ENCODE data around the gene PTX4.

Gene PTX4, protein sequence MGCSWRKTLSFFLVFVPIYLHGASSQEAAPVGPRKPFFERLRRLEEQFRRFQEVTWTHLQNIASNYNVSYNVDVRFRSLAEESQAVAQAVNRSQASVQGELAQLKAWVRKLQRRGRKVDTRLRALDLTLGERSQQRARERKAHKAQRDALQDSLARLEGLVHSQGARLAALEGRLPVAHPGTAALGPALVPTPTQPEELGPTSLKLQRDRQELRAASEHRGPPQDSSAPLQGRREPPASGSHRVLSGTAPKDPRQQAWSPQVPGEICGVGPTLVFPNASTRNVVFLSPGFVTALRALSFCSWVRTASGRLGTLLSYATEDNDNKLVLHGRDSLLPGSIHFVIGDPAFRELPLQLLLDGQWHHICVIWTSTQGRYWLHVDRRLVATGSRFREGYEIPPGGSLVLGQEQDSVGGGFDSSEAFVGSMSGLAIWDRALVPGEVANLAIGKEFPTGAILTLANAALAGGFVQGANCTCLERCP

DNA sequence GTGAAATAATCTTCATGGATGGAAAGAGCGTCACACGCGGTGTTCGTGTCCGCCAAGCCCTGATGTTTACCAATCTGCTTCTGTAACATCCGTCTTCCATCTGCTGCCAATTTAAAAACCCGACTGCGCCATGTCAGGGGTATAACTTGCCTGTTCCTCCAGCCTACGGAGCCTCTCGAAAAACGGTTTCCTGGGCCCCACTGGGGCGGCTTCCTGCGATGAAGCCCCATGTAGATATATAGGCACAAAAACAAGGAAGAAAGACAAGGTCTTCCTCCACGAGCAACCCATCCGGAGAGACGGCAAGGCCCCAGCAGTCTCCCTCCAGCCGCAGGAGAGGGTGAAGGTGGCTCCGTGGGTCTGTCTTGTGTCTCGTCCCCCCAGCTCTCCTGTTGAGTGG lies at the start of gene PTX4:
PTX4 (minus strand) TSS at position 326 of the 400 bp plus-strand sequence; CDS start at position 291, 35 bp downstream.
- no peak for DNase-seq (ENCODE audit: low read depth)

DNA sequence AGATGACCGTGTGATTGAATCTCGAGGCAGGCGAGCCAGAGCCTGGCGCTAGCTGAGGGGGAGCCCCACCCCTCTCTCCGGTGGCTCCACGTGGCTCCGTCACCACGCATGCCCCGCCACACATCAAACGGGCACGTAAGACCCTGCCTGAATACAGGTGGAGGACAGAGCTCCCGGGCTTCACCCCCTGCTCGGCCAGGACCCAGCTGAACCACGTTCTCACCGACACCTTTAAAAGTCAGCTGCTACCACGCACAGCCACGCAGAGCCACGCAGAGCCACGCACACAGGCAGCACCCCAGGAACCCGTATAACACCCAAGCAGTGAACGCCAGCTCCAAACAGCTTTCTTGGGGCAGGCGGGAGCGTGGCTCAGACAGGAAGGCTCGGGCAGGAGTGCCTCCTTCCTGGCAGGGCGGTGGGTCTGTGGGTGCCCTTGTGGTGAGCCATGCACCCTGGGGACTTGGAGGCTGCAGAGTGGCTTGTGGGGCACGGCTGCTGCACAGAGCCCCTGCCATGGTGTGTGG lies 49.1 kb upstream of the PTX4 start:
- DNase-seq (ENCODE audit: low read depth), result no peak

DNA sequence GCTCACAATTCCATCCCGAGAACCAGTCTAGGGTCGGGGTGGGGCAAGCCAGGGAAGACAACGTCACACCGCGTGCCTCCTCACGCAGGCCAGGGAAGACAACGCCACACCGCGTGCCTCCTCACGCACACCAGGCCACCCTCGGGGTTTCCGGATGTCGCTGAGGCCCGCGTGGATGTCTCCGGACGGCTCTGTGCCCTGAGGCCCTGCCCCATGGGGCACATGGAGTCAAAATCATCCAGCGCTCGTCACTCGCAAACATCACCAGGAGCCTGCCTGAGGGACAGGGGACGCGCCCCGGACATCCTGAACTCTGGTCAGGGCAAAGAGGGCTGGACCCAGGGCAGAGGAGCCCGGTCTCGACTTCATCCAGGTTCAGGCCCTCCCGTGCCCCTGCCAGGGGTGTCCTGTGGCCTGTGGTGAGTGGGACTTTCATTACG lies 48.4 kb upstream of the PTX4 start:
- no peak for DNase-seq (ENCODE audit: low read depth)

DNA sequence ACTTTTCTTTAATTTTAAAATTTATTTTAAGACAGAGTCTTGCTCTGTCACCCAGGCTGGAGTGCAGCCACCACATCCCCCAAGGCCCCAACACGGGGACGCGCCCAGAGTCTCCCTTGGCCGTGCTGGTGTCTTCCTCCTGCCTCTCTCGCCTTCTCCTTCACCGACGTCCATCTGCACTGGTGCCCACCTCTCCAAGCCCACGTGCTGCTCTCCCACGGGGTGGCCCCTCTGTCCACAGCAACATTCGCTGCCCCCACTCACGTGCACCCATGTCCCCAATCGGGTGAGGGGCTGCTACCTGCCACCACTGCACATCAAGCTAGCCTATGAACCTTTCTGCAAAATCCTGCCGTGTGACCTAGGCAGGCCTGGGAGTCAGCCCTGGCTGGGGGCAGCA lies 47.9 kb upstream of the PTX4 start:
- no peak for DNase-seq (ENCODE audit: low read depth)

DNA sequence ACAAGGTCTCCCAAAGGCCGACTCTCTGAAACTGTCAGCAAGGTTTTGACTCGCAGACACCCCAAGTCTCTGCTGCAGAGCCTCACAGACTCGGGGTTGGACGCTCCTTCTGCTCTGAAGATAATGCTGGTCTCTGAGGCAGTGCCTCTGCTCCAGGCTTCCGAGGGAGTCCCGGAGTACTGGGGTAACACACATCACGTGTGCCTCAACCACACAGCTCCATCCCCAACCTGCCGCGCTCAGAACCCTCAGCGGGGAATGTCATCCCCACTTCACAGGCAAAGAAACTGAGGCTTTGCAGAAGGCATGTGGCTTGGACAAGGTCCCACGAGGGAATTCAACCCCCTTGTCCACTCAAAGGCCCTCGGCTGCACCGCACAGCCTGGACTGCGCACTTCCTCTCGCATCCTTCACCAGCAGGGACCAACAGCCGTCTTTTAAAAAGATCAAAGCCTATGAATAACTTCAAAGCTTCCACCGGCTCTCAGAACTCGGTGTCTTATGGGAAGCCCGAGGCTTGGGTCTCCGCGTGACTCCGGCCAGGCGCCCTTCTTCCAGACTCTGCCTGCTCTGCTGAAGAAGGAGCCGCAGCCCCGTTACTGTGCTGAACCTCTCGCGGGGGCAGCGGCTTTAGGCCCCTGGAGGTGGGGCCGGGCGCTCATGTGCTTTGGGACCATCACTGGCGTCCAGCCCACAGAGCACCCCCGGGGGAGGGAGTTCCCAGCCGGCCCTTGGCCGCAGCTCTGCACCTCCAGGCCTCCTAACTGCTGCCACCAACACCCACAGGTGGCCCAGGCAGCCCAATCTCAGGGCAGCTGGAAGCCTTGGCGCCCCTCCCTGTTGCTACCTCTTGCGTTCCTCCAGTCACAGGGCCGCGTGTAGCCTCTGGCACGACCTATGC lies 46.9 kb upstream of the PTX4 start:
- DNase-seq (ENCODE audit: low read depth), result no peak

DNA sequence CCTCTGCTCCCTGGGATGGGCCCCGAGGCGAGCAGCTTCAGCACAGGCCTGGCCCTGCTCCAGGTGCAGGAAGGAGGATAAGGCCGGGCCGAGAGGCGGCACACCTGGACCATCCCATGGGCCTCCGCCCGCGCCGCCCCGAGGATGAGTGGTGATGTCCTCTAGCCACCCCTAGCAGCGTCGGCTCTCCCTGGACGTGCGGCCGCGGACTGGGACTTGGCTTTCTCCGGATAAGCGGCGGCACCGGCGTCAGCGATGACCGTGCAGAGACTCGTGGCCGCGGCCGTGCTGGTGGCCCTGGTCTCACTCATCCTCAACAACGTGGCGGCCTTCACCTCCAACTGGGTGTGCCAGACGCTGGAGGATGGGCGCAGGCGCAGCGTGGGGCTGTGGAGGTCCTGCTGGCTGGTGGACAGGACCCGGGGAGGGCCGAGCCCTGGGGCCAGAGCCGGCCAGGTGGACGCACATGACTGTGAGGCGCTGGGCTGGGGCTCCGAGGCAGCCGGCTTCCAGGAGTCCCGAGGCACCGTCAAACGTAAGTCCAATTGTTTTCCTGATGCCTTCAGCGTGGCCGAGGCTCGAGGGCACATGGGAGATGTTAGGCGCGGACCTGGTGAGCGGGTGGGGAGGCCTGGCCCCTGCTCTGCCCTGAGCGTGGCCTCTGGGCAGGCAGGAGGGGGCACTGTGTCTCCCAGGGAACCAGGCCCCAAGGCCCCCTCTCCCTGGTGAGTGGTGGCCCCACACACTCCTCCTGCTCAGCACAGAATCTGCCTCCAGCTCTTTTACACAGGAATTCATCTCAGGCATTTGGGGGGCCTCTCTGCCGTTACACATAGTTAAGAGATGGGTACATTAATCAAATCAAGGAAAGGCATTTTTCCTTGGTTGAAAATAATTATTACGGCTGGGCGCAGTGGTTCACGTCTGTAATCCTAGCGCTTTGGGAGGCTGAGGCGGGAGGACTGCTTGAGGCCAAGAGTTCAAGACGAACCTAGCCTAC lies 45.6 kb upstream of the PTX4 start:
- no peak for DNase-seq (ENCODE audit: low read depth)

DNA sequence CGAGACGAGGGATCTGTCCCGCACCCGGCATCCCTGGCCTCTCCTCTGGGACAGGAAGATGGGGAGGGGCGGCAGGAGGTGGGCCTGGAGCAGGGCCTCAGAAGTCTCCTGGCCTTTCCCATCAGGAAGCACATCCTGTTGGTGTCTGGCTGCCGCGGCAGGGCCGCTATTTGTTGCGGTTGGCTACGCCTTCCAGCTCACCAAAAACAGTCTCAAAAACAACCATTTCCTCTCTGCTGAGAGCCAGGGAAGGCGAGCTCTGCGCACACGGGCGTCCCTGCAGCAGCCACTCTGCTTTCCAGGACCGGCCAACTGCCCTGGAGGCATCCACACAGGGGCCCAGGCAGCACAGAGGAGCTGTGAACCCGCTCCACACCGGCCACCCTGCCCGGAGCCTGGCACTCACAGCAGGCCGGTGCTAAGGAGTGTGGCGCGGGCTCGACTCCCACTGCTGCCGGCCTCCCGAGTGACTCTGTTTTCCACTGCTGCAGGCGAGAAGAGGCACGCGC lies 44.8 kb upstream of the PTX4 start, which contains the start of gene TMEM204:
TMEM204 (plus strand) TSS at position 224 of the 509 bp plus-strand sequence. CDS start 610 bp downstream, outside the sequence.
- no peak for DNase-seq (ENCODE audit: low read depth)

DNA sequence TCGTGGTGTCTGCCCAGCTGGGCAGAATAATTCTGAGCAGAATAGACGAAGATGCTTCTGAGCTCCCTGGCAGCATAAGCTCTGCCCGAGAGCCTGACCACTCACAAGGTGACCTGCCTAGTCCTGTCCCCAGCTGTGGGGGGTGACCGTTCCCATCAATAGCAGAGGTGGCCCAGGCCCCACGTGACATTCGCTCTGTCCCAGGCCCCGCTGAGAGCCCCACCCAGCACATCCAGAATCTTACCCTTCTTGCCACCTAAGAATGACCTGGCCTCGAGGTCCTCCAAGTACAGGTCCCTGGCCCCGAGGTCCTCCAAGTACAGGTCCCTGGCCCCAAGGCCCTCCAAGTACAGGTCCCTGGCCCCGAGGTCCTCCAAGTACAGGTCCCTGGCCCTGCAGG lies 44.0 kb upstream of the PTX4 start:
- no peak for DNase-seq (ENCODE audit: low read depth)

DNA sequence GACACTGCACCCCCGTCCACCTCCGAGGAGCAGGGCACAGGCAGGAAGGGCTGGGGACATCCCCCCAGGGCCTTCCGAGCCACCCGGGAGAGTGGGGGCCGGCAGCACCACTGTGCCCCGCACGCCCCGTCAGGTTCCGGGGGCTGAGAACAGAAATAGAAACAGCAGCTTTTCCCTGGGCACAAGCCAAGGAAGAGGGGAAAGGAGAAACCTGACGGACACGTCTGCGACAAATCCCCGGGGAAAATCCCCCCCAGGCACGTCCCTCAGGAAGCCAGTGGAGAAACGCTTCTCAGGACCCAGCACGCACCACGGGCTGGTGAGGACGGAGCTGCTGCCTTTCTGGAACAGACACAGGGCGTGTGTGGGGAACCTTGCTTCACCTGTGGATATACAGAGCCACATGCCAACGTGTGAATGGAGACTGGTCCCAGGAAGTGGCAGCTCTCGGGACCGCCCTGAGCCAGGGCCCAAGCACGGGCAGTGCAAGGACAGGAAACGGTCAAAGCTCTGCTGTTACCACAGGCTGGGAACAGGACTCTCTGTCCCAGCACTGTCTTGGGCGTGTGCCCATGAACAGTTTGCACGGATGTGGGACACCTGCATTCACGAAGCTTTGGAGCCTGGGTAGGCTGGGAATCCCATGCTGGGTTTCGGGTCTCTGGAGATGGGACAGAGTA lies 43.5 kb upstream of the PTX4 start:
- DNase-seq (ENCODE audit: low read depth), result no peak

DNA sequence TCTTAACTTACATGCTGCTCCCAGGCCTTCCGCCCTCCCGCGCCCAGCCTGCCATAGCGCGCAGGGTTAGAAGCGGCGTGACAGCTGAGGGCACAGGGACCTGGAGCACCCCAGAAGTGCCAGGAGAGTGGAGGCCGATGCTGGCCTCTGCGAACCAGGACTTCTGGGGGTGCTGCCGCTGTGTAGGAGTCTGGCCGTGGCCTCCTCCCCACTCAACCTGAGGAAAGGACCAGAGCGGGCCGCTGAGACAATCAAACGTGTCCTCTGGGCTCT lies 42.8 kb upstream of the PTX4 start:
- no peak for DNase-seq (ENCODE audit: low read depth)

DNA sequence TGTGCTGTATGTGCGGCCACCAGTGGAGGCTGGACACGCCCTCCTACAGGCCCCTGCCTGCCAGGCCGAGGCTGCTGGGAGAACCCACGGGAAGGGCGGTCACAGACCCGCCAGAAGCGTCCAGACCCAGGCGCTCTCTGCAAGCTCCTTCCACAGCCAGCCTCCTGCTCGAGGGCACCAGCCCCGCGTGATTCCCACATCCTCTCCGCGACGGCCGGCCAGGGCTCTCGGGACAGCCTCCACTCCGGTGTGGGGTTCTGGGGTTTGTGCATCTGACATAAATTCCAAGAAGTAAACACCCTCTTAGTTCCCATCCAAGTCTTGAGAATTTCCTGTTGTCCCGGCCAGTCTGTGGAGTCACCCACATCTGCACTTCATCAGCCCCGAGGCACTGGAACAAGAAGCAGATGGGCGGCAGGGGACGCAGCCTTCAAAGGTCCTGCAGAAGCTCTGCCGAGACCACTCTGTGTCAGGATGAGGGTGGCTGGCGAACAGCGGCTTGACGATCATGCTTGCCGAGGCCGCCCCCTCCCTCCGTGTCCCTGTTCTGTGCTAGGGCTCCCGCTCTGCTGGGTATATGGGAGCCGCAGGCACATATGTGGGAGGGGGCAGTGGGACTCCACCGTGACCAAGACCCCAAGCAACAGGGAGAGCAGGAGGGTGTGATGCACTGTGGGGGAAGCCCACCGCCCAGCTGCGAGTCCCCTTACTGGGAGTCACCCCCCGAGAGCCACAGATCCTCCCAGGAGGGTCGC lies 42.3 kb upstream of the PTX4 start:
- no peak for DNase-seq (ENCODE audit: low read depth)

DNA sequence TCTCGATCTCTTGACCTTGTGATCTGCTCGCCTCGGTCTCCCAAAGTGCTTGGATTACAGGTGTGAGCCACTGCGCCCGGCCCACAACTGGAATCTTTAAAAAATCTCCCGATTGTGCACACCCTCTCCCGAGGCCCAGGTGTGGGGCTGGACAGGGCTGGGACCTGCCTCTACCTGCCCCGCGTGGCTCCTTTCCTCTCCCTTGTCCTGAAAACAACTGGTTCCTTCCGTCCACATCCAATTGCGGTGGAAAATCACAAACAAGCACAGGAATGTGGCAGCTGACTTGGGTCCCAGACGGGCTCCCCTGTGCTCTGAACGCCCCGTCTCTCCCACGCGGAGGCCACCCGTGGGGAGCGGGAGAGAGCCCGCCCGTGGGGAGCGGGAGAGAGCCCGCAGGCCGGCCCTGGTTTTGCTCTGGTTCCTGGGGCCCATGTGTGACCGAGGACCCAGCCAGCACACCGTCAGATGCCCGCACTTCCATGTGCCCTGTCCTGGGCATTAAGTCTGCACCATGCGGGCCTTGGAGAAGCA lies 41.7 kb upstream of the PTX4 start:
- DNase-seq (ENCODE audit: low read depth), result no peak

DNA sequence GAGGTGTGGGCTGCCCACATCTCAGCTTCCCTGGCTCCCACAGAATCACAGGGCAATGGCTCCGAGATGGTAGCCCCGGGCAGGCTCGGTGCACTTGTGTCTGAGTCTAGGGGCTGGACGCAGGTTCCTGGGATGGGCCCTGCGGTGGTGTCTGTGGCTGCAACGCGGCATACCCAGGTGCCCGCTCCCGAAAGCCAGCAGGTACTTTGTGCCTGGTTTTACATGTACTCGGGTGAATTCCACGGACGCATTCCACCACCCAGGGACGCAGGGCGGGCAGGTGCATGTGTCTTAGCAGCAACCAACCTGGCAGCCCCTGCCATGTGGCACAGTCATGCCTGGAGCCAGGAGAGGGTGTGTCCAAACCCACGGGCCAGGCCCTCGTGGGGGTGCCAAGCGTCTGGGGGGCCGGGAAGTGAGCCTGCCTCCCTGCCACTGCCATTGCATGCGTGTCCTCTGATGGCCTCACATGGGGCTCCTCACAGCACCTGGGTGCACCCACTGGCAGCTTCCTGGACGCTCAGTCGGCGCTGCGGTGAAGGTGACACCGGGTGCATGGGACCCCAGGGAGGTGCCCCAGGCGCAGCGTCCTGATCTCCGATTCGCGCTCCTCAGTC lies 40.3 kb upstream of the PTX4 start:
- no peak for DNase-seq (ENCODE audit: low read depth)

DNA sequence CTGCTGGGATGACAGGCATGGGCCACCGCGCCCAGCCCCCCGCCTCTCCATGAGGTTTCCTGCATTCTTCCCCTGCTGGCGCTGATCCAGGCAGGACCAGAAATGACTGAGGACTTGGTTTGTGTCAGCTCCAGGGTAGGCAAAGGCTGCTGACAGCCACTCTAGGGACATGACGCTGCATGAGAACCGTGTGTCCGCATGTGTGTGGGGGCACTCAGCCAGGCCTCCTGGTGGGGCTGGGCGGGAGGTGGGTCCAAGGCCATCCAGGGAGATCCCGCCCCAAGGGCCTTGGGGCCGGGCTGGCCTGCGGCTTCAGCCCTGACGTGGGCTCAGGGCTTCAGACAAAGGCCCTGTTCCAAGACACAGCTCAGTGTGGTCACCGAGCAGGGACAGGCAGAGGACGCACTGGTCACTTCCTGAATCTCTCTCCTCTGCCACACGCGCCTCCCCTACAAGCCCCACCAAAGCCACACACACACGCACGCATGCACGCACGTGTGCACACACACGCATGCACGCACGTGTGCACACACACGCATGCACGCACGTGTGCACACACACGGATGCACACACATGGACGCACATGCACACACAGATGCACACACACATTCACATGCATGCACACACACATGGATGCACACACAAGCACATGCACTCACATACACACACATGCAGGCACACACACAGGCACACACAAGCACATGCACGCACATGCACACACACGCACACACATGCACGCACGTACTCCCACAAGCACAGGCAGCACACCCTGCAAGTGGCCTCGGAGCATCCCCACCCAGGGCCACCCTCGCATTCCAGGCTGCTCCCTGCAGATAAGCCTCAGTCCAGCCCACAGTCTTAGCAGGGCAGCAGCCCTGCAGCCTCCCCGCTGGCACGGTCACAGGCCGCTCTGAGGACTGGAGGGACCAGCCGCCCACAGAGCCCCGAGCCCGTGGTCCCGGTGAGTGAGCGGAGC lies 39.4 kb upstream of the PTX4 start:
- DNase-seq (ENCODE audit: low read depth), result no peak

DNA sequence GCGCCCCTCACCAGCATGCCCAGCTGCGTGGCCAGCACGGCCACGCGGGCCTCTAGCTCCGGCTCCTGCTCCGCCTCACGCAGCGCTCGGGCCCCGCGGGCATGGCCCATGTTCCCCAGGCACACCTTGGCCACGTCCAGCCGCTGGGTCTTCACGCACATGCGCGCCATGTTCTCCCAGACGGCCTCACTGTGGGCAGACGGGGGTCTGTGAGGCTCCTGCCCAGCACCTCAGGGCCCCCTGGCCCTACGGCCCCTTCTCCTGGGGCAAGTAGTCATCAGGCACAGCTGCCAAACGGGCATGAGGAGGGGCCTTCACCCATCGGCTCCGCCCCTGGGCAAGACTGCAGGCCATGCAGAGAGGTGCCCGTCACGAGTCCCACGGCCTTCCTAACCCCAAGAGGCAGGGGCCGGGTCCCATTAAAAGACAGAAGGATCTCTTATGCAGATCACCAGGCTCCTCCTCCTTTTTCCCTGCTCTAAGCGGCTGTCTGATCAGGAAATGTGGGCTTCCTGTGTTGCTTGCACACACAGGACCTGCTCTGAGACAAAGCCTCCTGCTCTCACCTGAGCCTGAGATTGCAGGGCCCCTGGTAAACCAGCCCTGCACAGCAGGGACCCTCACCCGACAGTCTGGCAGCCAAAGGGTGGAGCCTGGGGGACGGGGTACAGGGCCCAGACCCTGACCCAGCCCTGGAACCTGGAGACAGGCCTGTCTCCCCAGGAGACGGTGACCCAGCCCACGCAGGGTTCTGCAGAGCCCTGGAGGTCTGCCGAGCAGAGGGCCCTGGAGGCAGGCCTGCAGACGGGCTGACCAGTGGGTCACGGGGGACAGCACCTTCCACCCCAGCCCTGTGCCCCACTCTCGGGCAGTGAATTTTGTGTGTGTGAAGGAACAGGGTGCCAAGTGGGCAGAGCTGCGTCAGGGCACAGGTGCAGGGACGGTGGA lies 38.1 kb upstream of the PTX4 start:
- no peak for DNase-seq (ENCODE audit: low read depth)

DNA sequence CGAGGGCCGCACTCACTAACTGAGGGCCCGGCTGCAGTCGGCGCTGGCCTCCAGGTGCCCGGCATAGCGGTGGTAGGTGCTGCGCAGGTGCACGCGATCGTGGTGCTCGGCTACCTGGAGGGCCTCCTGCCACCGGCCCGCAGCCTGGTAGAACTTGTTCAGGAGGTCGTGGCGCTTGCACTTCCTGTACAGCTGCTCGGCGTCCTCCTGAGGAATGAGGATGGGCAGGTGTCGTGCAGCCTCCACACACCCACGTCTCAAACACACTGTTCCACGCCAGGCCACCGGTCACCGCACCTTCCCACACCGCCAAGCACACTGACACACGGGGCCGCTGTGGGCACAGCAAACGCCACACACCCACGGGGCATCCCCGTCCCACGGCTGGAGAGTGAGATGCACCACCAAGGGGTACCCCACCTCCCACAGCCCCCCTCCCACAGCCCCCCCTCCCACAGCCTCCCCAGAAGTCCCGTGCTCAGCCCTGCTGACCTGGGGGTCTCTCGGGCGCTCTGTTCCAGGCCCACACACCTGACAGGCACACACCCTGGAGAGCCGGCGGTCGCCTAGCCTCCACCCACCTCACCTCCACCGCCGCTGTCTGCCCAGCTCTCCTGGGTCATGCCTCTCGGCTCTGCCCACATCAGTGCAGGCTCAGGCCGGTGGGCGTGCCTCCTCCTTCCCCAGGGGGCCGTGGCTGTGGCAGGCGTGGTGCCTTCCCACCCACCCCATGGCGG lies 37.3 kb upstream of the PTX4 start:
- DNase-seq (ENCODE audit: low read depth), result no peak
